ENCODE results near the gene EHMT1.

- TF ChIP-seq SUZ12 (IDR thresholded peaks at IDR 0.05; ENCODE audit: extremely low read depth, insufficient read depth, insufficient read length): no peak
- TF ChIP-seq YY1 (IDR thresholded peaks at IDR 0.05; ENCODE audit: insufficient read depth, insufficient read length): no peak
These were observed 142.2 kb downstream of the EHMT1 start for GRCh38 chr9:137761032-137761431.

All from NT2/D1 (cell line).